ENCODE data around the gene RNF144A.
"Not testable (repeated sequence)": the region's sequence is repeated elsewhere in the genome, so short reads cannot be mapped to it uniquely, and the experiment has no call there.

RNF144A gene

GRCh38 chr2:6994536-6995128 is 77.4 kb downstream of the RNF144A start:
- no peak overlapping the region for H3K4me3 ChIP-seq (ENCODE audit: low read depth, low read length)
- TF ChIP-seq, protein P1, sequence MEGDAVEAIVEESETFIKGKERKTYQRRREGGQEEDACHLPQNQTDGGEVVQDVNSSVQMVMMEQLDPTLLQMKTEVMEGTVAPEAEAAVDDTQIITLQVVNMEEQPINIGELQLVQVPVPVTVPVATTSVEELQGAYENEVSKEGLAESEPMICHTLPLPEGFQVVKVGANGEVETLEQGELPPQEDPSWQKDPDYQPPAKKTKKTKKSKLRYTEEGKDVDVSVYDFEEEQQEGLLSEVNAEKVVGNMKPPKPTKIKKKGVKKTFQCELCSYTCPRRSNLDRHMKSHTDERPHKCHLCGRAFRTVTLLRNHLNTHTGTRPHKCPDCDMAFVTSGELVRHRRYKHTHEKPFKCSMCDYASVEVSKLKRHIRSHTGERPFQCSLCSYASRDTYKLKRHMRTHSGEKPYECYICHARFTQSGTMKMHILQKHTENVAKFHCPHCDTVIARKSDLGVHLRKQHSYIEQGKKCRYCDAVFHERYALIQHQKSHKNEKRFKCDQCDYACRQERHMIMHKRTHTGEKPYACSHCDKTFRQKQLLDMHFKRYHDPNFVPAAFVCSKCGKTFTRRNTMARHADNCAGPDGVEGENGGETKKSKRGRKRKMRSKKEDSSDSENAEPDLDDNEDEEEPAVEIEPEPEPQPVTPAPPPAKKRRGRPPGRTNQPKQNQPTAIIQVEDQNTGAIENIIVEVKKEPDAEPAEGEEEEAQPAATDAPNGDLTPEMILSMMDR (IDR thresholded peaks at IDR 0.05; ENCODE audit: low read depth, low read length) = no peak

GRCh38 chr2:6995391-6996097 is 78.3 kb downstream of the RNF144A start:
- TF ChIP-seq, protein P1 (IDR thresholded peaks at IDR 0.05; ENCODE audit: low read depth, low read length) = no peak
- no peak overlapping the region for H3K4me3 ChIP-seq (ENCODE audit: low read depth, low read length)

DNA sequence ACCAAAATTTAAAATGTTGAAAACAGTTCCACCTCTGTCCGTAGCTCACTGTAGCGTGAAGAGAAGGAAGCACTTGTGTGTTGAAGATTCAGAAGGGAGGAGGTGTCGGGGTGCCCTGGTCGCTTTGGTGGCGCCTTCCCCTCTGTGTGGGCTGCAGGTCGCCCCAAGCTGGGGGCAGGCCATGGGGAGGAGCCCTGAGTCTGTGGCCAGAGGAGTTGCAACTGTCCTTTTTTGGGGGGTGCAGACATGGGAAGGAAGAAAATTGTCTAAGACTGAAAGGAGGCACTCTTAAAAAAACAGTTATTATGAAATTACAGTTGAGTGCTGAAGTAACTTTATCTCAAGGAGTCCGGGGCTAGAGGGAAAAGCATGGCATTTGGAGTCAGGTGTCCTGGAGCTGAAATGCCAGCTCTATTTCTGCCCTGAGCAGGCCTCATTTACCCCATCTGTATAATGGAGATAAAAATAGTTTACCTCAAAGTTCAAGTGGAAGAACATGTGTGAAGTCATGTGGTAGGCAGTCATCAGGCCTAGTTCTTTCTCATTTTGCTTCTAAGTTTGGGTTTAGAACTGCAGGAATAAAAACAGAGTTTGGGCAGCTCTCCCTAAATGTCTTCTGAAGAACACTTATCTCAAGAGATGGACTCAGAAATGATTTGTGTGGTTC is 82.1 kb downstream of the RNF144A start:
- H3K4me3 ChIP-seq (ENCODE audit: low read depth, low read length) = no peak overlapping the region
- TF ChIP-seq, protein P1 (IDR thresholded peaks at IDR 0.05; ENCODE audit: low read depth, low read length) = no peak

DNA sequence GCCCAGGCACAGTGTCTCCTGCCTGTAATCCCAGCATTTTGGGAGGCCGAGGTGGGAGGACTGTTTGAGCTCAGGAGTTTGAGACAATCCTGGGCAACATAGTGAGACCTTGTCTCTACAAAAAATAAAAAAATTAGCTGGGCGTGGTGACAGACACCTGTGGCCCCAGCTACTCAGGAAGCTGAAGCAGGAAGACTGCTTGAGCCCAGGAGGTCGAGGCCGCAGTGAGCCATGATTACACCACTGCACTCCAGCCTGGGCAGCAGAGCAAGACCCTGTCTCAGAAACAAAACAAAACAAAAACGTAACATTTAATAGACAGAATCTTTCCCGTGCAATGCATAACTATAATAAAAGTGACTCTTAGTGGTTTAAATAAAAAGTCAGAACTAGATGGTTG is 84.2 kb downstream of the RNF144A start:
- H3K4me3 ChIP-seq (ENCODE audit: low read depth, low read length) = not testable (repeated sequence)

- TF ChIP-seq, protein P1 (IDR thresholded peaks at IDR 0.05; ENCODE audit: low read depth, low read length) = no peak
- H3K4me3 ChIP-seq (ENCODE audit: low read depth, low read length) = no peak overlapping the region
Measured at GRCh38 chr2:7003895-7004294, 86.7 kb downstream of the RNF144A start.

- no peak overlapping the region for H3K4me3 ChIP-seq (ENCODE audit: low read depth, low read length)
- TF ChIP-seq, protein P1 (IDR thresholded peaks at IDR 0.05; ENCODE audit: low read depth, low read length) = no peak
Measured at GRCh38 chr2:7004636-7005035, 87.4 kb downstream of the RNF144A start.

DNA sequence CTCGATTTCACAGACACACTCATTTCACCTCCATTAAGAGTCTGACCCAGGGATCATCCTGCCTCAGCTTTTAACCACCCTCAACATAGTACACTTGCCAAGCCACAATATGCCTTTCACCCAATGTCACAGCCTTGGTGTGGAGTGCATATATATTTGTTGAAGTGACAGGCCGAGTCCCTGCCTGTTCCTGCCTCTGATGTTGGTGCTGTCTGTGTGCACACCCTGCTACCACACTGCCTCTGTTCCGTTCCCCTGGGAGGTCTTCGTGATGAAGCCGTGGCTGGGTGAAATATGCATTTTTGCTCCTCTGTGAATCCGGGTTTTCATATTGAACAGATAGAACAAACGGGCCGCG is 90.3 kb downstream of the RNF144A start:
- TF ChIP-seq, protein P1 (IDR thresholded peaks at IDR 0.05; ENCODE audit: low read depth, low read length) = no peak
- H3K4me3 ChIP-seq (ENCODE audit: low read depth, low read length) = no peak overlapping the region

Measured in WI38 (cell line).